RWPE2 (cell line): ENCODE measurements around the gene FSTL1.

Experiments used
- ATAC-seq: fragments of 200-7000 bp; cut with Tn5 transposase; 3 replicates; pipeline ENCODE4 v1.9.1; 2021; ENCODE audit warnings: low read depth
- DNase-seq: peaks from one replicate; pipeline ENCODE4 v3.0.0-alpha.2; 2020; ENCODE audit warnings: low spot score
- H3K27ac ChIP-seq: fragments of 450-650 bp; 2 replicates; pipeline ENCODE4 v1.5.1; 2017; ENCODE audit warnings: mild to moderate bottlenecking; ENCODE audit not compliant: poor library complexity, severe bottlenecking
- H3K27me3 ChIP-seq: fragments of 250-450 bp; sonication (Bioruptor Pico); 2 replicates; pipeline ENCODE4 v1.5.1; 2021; ENCODE audit warnings: mild to moderate bottlenecking, moderate library complexity; ENCODE audit not compliant: insufficient read depth, poor library complexity, severe bottlenecking
- H3K36me3 ChIP-seq: fragments of 250-450 bp; sonication (Bioruptor Pico); 2 replicates; pipeline ENCODE4 v1.5.1; 2020; ENCODE audit warnings: low read depth, mild to moderate bottlenecking, moderate library complexity
- H3K4me1 ChIP-seq: fragments of 250-450 bp; sonication (Bioruptor Pico); 2 replicates; pipeline ENCODE4 v1.5.1; 2021; ENCODE audit warnings: mild to moderate bottlenecking, moderate library complexity; ENCODE audit not compliant: insufficient read depth, poor library complexity, severe bottlenecking
- H3K4me3 ChIP-seq: fragments of 250-450 bp; sonication (Bioruptor Pico); 2 replicates; pipeline ENCODE4 v1.5.1; 2021; ENCODE audit warnings: mild to moderate bottlenecking, moderate library complexity; ENCODE audit not compliant: severe bottlenecking
- H3K9me3 ChIP-seq: fragments of 250-450 bp; sonication (Bioruptor Pico); 2 replicates; pipeline ENCODE4 v1.5.1; 2021; ENCODE audit warnings: mild to moderate bottlenecking, moderate library complexity; ENCODE audit not compliant: severe bottlenecking
- CTCF ChIP-seq: fragments of 450-650 bp; IDR thresholded peaks from one replicate; pipeline ENCODE4 v1.5.1; 2017; ENCODE audit warnings: mild to moderate bottlenecking, moderate library complexity; ENCODE audit not compliant: poor library complexity, severe bottlenecking

FSTL1 gene

DNA sequence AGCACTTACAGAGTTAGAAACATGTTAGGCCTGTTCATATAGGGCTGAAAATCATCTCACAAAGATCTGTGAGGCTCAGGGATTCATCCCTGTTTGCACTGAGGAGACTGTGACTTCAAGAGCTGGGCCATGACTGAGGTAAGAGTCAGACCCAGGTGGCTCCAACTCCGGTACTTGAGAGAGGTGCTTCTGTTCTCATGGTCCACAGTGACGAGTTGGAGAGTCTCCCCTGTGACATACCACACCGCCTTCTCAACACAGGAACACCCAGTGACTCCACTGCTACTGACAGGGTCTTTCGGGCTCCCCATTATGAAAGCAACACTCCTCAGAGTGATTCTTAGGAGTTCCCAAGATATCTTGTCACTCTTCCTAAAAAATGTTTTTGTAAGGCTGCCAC, 27.4 kb downstream of the FSTL1 start:
- Histone ChIP-seq H3K9me3 (no peaks in the 10 kb centered on the region), H3K36me3 (no peaks in the 10 kb centered on the region), H3K4me3 (no peak overlapping the region), H3K27ac (no peak overlapping the region), H3K27me3 (no peaks in the 10 kb centered on the region), H3K4me1 (no peaks in the 10 kb centered on the region)
- ATAC-seq, result no peak
- DNase-seq, result no peak
- TF ChIP-seq CTCF, result no peak

- DNase-seq, result no peak
- no peak overlapping the region for H3K4me3 ChIP-seq
- ATAC-seq, result no peak
- H3K9me3 ChIP-seq, result no peaks in the 10 kb centered on the region
- no peaks in the 10 kb centered on the region for H3K36me3 ChIP-seq
- H3K27me3 ChIP-seq, result no peaks in the 10 kb centered on the region
- H3K27ac ChIP-seq, result no peak overlapping the region
- peaks cover 7% of the 10 kb centered on the region for H3K4me1 ChIP-seq
- no peak for TF ChIP-seq CTCF
Measured at GRCh38 chr3:120421926-120422325, 28.9 kb downstream of the FSTL1 start.

- Histone ChIP-seq H3K27me3 (no peaks in the 10 kb centered on the region), H3K27ac (no peak overlapping the region), H3K9me3 (no peaks in the 10 kb centered on the region), H3K36me3 (peaks cover under 1% of the 10 kb centered on the region; the same call in 1 of the 2 replicates), H3K4me1 (peaks cover 7% of the 10 kb centered on the region), H3K4me3 (no peak overlapping the region)
- DNase-seq (no peak), ATAC-seq (no peak)
- TF ChIP-seq CTCF, result no peak
Measured at GRCh38 chr3:120420928-120421551, 29.8 kb downstream of the FSTL1 start.

GRCh38 chr3:120420360-120420759, 30.4 kb downstream of the FSTL1 start:
- no peak for ATAC-seq
- no peaks in the 10 kb centered on the region for H3K9me3 ChIP-seq
- H3K36me3 ChIP-seq, result peaks cover 7% of the 10 kb centered on the region
- DNase-seq, result no peak
- no peaks in the 10 kb centered on the region for H3K27me3 ChIP-seq
- no peak overlapping the region for H3K4me3 ChIP-seq
- no peak overlapping the region for H3K27ac ChIP-seq
- no peak for TF ChIP-seq CTCF
- peaks cover 7% of the 10 kb centered on the region for H3K4me1 ChIP-seq

- no peak overlapping the region for H3K4me3 ChIP-seq
- H3K9me3 ChIP-seq, result no peaks in the 10 kb centered on the region
- peaks cover 7% of the 10 kb centered on the region for H3K4me1 ChIP-seq
- H3K27ac ChIP-seq, result no peak overlapping the region
- no peaks in the 10 kb centered on the region for H3K27me3 ChIP-seq
- DNase-seq (no peak), ATAC-seq (no peak)
- TF ChIP-seq CTCF, result no peak
- H3K36me3 ChIP-seq, result peaks cover 12% of the 10 kb centered on the region
Measured at GRCh38 chr3:120419797-120420196, 31.0 kb downstream of the FSTL1 start.
